Activated CD8-positive, alpha-beta T cell treated with anti-CD3 and anti-CD28 coated beads for 36 hours (primary cell): ENCODE data around the gene NAGLU. TPM values are rescaled to one million over a fixed set of nuclear protein-coding genes. Genes with fewer than 3 reads are reported as not detected.

Experiments used
- ATAC-seq: fragments of 200-7000 bp; cut with Tn5 transposase; one replicate; pipeline ENCODE4 v1.10.0; 2021; ENCODE audit warnings: mild to moderate bottlenecking, moderate library complexity
- CTCF ChIA-PET: fragments of 350-600 bp; sonication (Branson Sonifier 250); formaldehyde crosslinking; loops from one replicate; lab custom pipeline; 2021; ENCODE audit warnings: antibody characterized with exemption; lab: Charles Lee
- POLR2A ChIA-PET: fragments of 350-600 bp; sonication (Branson Sonifier 250); formaldehyde crosslinking; loops from one replicate; lab custom pipeline; 2021; ENCODE audit warnings: antibody characterized with exemption; lab: Charles Lee
- DNase-seq: peaks from one replicate; pipeline ENCODE4 v3.0.0-alpha.2; 2020
- H3K27ac Mint-ChIP-seq: one replicate; pipeline ENCODE4 v1.8.0; 2021; ENCODE audit warnings: mild to moderate bottlenecking, mixed read lengths
- H3K27me3 Mint-ChIP-seq: one replicate; pipeline ENCODE4 v1.8.0; 2021; ENCODE audit warnings: mixed read lengths
- H3K36me3 Mint-ChIP-seq: one replicate; pipeline ENCODE4 v1.8.0; 2021; ENCODE audit warnings: low read depth, mixed read lengths
- H3K4me1 Mint-ChIP-seq: one replicate; pipeline ENCODE4 v1.8.0; 2021; ENCODE audit warnings: low read depth, mixed read lengths
- H3K4me3 Mint-ChIP-seq: one replicate; pipeline ENCODE4 v1.8.0; 2021; ENCODE audit warnings: mild to moderate bottlenecking, moderate library complexity, mixed read lengths
- H3K9me3 Mint-ChIP-seq: one replicate; pipeline ENCODE4 v1.8.0; 2021; ENCODE audit warnings: mixed read lengths
- CTCF ChIP-seq: fragments of 200-600 bp; IDR thresholded peaks from one replicate; pipeline ENCODE4 v1.8.0; 2022; ENCODE audit warnings: antibody characterized with exemption, mild to moderate bottlenecking
- intact Hi-C: fragments of 100-400 bp; cut with micrococcal nuclease; formaldehyde crosslinking; loops from one replicate; pipeline ENCODE4 v1.10.0; 2022
- total RNA-seq, 2 experiments: library from RNA; stranded (reverse); gene quantifications; one replicate each; pipeline ENCODE4 v1.2.3, GENCODE V29; 2021

Gene NAGLU
- total RNA-seq, 2 experiments from 2014 or later, result 10.8 to 11.4 TPM

- ATAC-seq (no peak), DNase-seq (no peak)
- CTCF ChIA-PET, result interaction anchor here (1.0 to 1.9 kb wide), 7 partner anchors 13 to 107 kb away, joined by 3 to 8 read pairs (median 4); no protein-coding TSS in a partner anchor
- intact Hi-C loops, result no loop called here
- no peak overlapping the region for H3K4me3 Mint-ChIP-seq
- H3K27ac Mint-ChIP-seq, result no peak overlapping the region
- no peak for TF ChIP-seq CTCF
- POLR2A ChIA-PET, result no interaction called here
- no peaks in the 10 kb centered on the region for H3K27me3 Mint-ChIP-seq
- no peaks in the 10 kb centered on the region for H3K36me3 Mint-ChIP-seq
- H3K4me1 Mint-ChIP-seq, result no peaks in the 10 kb centered on the region
- no peaks in the 10 kb centered on the region for H3K9me3 Mint-ChIP-seq
These were observed 21.8 kb upstream of the NAGLU start for GRCh38 chr17:42514279-42514678.

- H3K36me3 Mint-ChIP-seq, result no peaks in the 10 kb centered on the region
- H3K4me1 Mint-ChIP-seq, result no peaks in the 10 kb centered on the region
- intact Hi-C loops, result no loop called here
These were observed 21.2 kb upstream of the NAGLU start for GRCh38 chr17:42514867-42515266.

GRCh38 chr17:42517516-42517915 lies 18.5 kb upstream of the NAGLU start:
- H3K9me3 Mint-ChIP-seq, result no peaks in the 10 kb centered on the region
- ChIA-PET CTCF (interaction anchor here (0.5 to 4.5 kb wide), 42 partner anchors 10 to 406 kb away, joined by 3 to 34 read pairs (median 4); partner anchors contain the start of genes CAVIN1, DHX58, GHDC and NAGLU), POLR2A (no interaction called here)
- intact Hi-C loops, result loop anchor here (2.0 kb wide), 1 partner anchor 79 kb away; no protein-coding TSS in a partner anchor
- DNase-seq (peak; percentile 90), ATAC-seq (peak; percentile 84)
- peak; percentile 97 for TF ChIP-seq CTCF
- no peak overlapping the region for H3K4me3 Mint-ChIP-seq
- H3K4me1 Mint-ChIP-seq, result no peaks in the 10 kb centered on the region
- no peaks in the 10 kb centered on the region for H3K27me3 Mint-ChIP-seq
- H3K36me3 Mint-ChIP-seq, result no peaks in the 10 kb centered on the region
- H3K27ac Mint-ChIP-seq, result no peak overlapping the region

More at GRCh38 chr17:42514867-42515266, 21.2 kb upstream of the NAGLU start:
- Mint-ChIP-seq H3K27me3 (no peaks in the 10 kb centered on the region), H3K4me3 (no peak overlapping the region), H3K27ac (no peak overlapping the region), H3K9me3 (no peaks in the 10 kb centered on the region)
- DNase-seq (no peak), ATAC-seq (no peak)
- CTCF ChIA-PET, result interaction anchor here (0.7 to 1.9 kb wide), 7 partner anchors 13 to 108 kb away, joined by 3 to 8 read pairs (median 4); no protein-coding TSS in a partner anchor
- no peak for TF ChIP-seq CTCF
- POLR2A ChIA-PET, result no interaction called here

GRCh38 chr17:42518046-42518754 lies 17.8 kb upstream of the NAGLU start:
- Mint-ChIP-seq H3K9me3 (no peaks in the 10 kb centered on the region), H3K36me3 (no peaks in the 10 kb centered on the region), H3K27me3 (no peaks in the 10 kb centered on the region), H3K27ac (no peak overlapping the region), H3K4me1 (no peaks in the 10 kb centered on the region), H3K4me3 (no peak overlapping the region)
- ATAC-seq, result no peak
- intact Hi-C loops, result no loop called here
- no peak for TF ChIP-seq CTCF
- ChIA-PET CTCF (interaction anchor here (0.5 to 4.5 kb wide), 42 partner anchors 9 to 386 kb away, joined by 3 to 34 read pairs (median 4); partner anchors contain the start of genes CAVIN1, GHDC, NAGLU and STAT3), POLR2A (interaction anchor here (1.3 kb wide), 1 partner anchor 206 kb away, joined by 5 read pairs; no protein-coding TSS in a partner anchor)
- DNase-seq, result no peak
